GM12874 (cell line): ENCODE measurements around the gene KCNIP4.

Experiments
- CTCF ChIP-seq: IDR thresholded peaks from 2 replicates; pipeline ENCODE4 v1.5.1; 2011; ENCODE audit warnings: low read depth, mild to moderate bottlenecking, control low read depth, low read length, moderate library complexity; ENCODE audit not compliant: insufficient read depth

The KCNIP4 gene

GRCh38 chr4:21242163-21242562 lies 706.4 kb downstream of the KCNIP4 start:
- no peak for TF ChIP-seq CTCF

GRCh38 chr4:21226637-21227538 lies 721.7 kb downstream of the KCNIP4 start:
- no peak for TF ChIP-seq CTCF

- no peak for TF ChIP-seq CTCF
Measured at GRCh38 chr4:21211846-21212245, 736.7 kb downstream of the KCNIP4 start.

GRCh38 chr4:21209860-21210259 lies 738.7 kb downstream of the KCNIP4 start:
- TF ChIP-seq CTCF, result no peak

- no peak for TF ChIP-seq CTCF
Measured at GRCh38 chr4:21205821-21206531, 742.6 kb downstream of the KCNIP4 start.

- no peak for TF ChIP-seq CTCF
Measured at GRCh38 chr4:21203416-21203815, 745.2 kb downstream of the KCNIP4 start.

GRCh38 chr4:21202959-21203358 lies 745.6 kb downstream of the KCNIP4 start:
- no peak for TF ChIP-seq CTCF
